Measurements from ENCODE around the gene RAB3A. TPM values are rescaled to one million over a fixed set of nuclear protein-coding genes. Genes with fewer than 3 reads are reported as not detected.
"Not testable (repeated sequence)": the region's sequence is repeated elsewhere in the genome, so short reads cannot be mapped to it uniquely, and the experiment has no call there.

The RAB3A gene
- total RNA-seq, 4 donors from 2014 or later, result 0.69 to 3.8 (median 0.77) TPM; not detected in 1

DNA sequence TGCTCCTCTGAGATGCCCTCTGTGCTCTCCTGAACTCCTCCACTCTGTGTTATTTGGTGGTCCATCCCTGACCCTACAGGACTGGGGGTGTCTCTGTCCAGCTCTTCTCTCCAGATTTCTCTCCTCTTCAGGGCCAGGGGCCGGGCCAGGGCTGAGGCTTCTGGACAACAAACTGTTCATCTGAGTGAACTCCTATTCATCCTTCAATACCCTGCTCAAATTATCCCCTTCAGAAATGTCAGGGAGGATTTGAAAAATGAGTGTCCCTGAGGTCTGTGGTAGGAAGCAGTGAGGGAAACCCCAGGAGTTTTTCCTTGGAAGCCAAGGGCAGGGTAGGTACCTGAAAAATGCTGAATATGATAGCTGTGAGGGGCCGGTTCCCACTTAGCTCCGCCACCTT is 14.8 kb upstream of the RAB3A start:
- H3K4me3 ChIP-seq, result no peak overlapping the region
- H3K27me3 ChIP-seq, result no peaks in the 10 kb centered on the region
- no peak overlapping the region for H3K27ac ChIP-seq
- no peak for DNase-seq
- TF ChIP-seq POLR2A (IDR thresholded peaks at IDR 0.05) (no peak), CTCF (IDR thresholded peaks at IDR 0.05) (no peak)
- no peaks in the 10 kb centered on the region for H3K4me1 ChIP-seq
- no peaks in the 10 kb centered on the region for H3K9me3 ChIP-seq
- H3K36me3 ChIP-seq, result no peaks in the 10 kb centered on the region
- intact Hi-C loops (cut with DNase I; ENCODE audit: low total_unique reads), result no loop called here

DNA sequence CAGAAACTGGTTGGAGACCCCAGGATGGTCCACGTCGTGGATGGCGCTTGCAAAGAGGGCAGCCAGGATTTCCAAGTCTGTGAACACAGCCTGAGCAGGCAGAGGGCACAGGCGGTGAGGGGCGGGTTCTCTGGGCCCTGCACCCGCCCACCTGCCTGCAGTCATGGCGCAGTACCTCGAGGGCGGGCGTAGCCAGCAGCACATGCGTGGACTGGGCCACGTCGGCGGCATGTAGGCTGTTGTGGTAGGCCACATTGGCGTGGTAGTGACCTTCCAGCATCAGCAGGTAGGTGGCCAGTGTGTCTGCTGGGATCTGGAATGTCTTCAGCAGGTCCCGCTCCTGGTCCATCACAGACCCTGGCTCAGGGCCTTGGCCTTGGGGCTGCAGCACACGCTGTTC is 14.3 kb upstream of the RAB3A start:
- no peak for TF ChIP-seq CTCF (IDR thresholded peaks at IDR 0.05)
- no peak for TF ChIP-seq POLR2A (IDR thresholded peaks at IDR 0.05)
- no peak for DNase-seq
- Histone ChIP-seq H3K9me3 (no peaks in the 10 kb centered on the region), H3K36me3 (no peaks in the 10 kb centered on the region), H3K4me1 (no peaks in the 10 kb centered on the region), H3K27me3 (no peaks in the 10 kb centered on the region), H3K4me3 (no peak overlapping the region), H3K27ac (no peak overlapping the region)
- intact Hi-C loops (cut with DNase I; ENCODE audit: low total_unique reads), result no loop called here

DNA sequence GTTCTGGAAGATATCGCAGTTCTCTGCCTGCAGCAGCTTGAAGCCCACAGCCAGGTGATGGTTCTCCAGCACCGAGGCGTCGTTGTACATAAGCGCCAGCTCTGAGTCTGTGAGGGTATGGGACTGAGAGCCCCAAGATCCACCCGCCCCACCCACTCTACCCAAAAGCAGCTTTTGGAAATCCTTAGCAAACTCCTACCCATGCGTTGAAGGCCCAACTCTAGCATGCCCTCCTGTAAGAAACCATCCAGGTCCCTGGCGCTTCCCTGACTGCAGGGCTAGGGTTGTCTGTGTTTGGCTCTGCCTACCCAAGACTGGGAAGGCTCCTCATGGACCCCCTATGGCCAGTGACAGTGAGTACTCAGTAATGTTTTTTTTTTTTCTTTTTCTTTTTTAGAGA is 12.9 kb upstream of the RAB3A start:
- no peak overlapping the region for H3K4me3 ChIP-seq
- H3K27ac ChIP-seq, result no peak overlapping the region
- intact Hi-C loops (cut with DNase I; ENCODE audit: low total_unique reads), result no loop called here
- H3K9me3 ChIP-seq, result no peaks in the 10 kb centered on the region
- no peaks in the 10 kb centered on the region for H3K4me1 ChIP-seq
- no peak for TF ChIP-seq POLR2A (IDR thresholded peaks at IDR 0.05)
- no peak for TF ChIP-seq CTCF (IDR thresholded peaks at IDR 0.05)
- H3K27me3 ChIP-seq, result no peaks in the 10 kb centered on the region
- no peak for DNase-seq
- no peaks in the 10 kb centered on the region for H3K36me3 ChIP-seq

DNA sequence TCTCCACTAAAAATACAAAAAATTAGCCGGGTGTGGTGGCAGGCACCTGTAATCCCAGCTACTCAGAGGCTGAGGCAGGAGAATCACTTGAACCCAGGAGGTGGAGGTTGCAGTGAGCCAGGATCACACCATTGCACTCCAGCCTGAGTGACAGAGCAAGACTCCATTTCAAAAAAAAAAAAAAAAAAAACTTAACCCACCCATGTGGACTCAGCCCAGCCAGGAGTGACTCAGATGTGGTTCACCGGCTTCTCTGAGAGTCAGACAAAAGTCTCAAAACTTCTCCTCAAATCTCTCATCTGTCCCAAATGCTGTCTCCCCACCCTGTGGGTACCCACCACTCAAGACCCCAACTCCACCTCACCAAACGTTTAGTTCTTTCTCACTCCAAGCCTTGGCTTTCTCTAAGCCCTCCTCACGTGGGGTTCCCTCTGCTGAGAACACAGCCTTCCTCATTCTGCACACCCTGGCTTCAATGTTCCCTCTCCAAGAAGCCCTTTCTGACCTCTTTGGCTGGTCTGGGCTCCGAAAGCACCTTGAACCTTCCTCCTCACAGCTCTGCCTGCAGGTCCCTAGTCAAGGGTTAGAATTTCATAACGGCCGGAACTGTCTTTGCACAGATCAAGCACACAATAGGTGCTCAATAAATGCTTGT is 11.1 kb upstream of the RAB3A start:
- Histone ChIP-seq H3K36me3 (no peaks in the 10 kb centered on the region), H3K27me3 (no peaks in the 10 kb centered on the region), H3K9me3 (no peaks in the 10 kb centered on the region), H3K4me3 (no peak overlapping the region), H3K27ac (no peak overlapping the region), H3K4me1 (no peaks in the 10 kb centered on the region)
- no peak for DNase-seq
- intact Hi-C loops (cut with DNase I; ENCODE audit: low total_unique reads), result no loop called here
- TF ChIP-seq CTCF (IDR thresholded peaks at IDR 0.05) (no peak), POLR2A (IDR thresholded peaks at IDR 0.05) (no peak)

DNA sequence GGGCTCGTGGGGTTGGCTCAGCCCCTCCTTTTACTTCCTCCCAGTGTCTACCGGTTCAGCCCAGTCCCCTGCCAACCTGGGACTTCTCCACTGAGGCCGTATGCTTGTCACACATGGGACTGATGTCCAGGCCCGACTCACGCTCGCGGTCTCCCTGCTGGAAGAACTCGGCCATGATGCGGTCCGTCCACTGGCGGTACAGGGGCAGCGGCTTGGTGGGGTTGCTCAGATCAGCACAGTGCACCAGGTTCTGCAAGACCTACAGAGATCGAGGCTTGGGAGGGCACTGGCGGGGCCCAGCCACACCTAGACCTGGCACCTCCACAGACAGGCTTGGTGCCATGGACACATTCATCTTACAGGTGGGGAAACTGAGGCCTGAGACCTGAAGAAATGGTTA is 7.8 kb upstream of the RAB3A start:
- intact Hi-C loops (cut with DNase I; ENCODE audit: low total_unique reads), result no loop called here
- TF ChIP-seq CTCF (IDR thresholded peaks at IDR 0.05) (no peak), POLR2A (IDR thresholded peaks at IDR 0.05) (no peak)
- Histone ChIP-seq H3K27me3 (no peaks in the 10 kb centered on the region), H3K36me3 (no peaks in the 10 kb centered on the region), H3K4me1 (no peaks in the 10 kb centered on the region), H3K27ac (no peak overlapping the region), H3K9me3 (no peaks in the 10 kb centered on the region), H3K4me3 (no peak overlapping the region)
- DNase-seq, result no peak

DNA sequence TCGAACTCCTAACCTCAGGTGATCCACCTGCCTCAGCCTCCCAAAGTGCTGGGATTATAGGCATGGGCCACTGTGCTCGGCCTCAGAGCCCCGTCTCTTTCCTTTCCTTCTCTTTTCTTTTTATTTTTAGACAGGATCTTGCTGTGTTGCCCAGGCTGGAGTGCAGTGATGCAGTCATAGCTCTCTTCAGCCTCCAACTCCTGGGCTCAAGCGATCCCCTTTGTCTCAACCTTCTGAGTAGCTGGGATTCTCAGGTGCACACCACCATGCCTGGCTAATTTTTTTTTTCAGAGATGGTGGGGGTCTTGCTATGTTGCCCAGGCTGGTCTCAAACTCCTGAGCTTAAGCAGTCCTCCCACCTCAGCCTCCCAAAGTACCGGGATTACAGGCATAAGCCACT is 6.1 kb upstream of the RAB3A start:
- intact Hi-C loops (cut with DNase I; ENCODE audit: low total_unique reads); H3K27me3 ChIP-seq: not testable (repeated sequence)

More for the DNA sequence above, 6.1 kb upstream of the RAB3A start:
- H3K36me3 ChIP-seq, H3K9me3 ChIP-seq, H3K27ac ChIP-seq, H3K4me1 ChIP-seq, DNase-seq, H3K4me3 ChIP-seq: not testable (repeated sequence)
